ENCODE results near the gene B9D2.
"Not testable (repeated sequence)": the region's sequence is repeated elsewhere in the genome, so short reads cannot be mapped to it uniquely, and the experiment has no call there.

The B9D2 gene

DNA sequence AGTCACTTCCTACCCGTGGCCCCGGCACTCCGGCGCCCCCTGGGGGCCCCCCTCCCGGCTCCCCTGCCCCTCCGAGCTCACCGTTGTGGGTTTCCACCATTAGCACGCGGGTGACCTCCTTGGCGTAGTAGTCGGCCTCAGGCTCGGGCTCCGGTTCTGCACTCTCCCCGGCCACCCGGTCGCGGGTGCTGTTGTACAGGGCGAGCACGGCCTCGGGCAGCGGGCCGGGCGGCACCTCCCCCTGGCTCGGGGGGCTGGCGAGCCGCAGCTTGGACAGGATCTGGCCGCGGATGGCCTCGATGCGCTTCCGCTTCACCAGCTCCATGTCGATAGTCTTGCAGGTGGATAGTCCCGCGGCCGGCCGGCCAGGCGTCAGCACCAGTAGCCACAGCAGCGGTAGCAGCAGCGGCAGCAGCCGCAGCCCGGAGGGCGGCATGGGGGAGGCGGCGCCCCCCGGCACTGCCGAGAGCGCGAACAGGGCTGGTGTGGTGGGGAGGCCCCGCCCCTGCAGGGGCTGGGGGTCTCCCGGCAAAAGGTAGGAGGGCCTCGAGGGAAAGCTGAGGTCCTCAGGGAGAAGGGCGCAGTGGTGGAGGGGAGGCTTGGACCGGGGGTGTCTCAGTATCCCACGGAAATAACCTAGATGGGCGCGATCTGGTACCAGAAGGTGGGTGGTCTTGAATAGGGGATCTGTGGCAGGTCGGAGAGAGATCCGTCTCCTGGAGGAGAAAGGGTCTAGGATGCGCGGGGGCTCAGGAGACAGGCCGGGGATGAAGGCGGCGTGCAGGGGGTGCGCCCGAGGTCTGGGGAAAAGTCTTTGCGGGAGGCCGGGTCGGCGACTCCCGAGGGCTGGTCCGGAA lies 11.1 kb downstream of the B9D2 start:
- H3K9me3 ChIP-seq (replicated peaks; ENCODE audit: low read length): no peaks in the 10 kb centered on the region
- H3K4me3 ChIP-seq (ENCODE audit: low read length): peak overlapping the region; percentile 94
- peak overlapping the region; percentile 88 for H3K4me2 ChIP-seq (ENCODE audit: low read length)
- no peaks in the 10 kb centered on the region for H3K27me3 ChIP-seq (ENCODE audit: control insufficient read depth, insufficient read depth, low read length)
- H3K4me1 ChIP-seq (ENCODE audit: control insufficient read depth, insufficient read depth, low read length): peaks cover 10% of the 10 kb centered on the region
- peaks cover 14% of the 10 kb centered on the region for H3K36me3 ChIP-seq (ENCODE audit: insufficient read depth, low read length)
- peak overlapping the region; percentile 86 for H3K9ac ChIP-seq (ENCODE audit: low read depth, low read length)

- H3K4me3 ChIP-seq (ENCODE audit: low read length): peak overlapping the region; percentile 94
- H3K4me1 ChIP-seq (ENCODE audit: control insufficient read depth, insufficient read depth, low read length): peaks cover 10% of the 10 kb centered on the region
Measured at GRCh38 chr19:41352279-41352608, 11.7 kb downstream of the B9D2 start.

DNA sequence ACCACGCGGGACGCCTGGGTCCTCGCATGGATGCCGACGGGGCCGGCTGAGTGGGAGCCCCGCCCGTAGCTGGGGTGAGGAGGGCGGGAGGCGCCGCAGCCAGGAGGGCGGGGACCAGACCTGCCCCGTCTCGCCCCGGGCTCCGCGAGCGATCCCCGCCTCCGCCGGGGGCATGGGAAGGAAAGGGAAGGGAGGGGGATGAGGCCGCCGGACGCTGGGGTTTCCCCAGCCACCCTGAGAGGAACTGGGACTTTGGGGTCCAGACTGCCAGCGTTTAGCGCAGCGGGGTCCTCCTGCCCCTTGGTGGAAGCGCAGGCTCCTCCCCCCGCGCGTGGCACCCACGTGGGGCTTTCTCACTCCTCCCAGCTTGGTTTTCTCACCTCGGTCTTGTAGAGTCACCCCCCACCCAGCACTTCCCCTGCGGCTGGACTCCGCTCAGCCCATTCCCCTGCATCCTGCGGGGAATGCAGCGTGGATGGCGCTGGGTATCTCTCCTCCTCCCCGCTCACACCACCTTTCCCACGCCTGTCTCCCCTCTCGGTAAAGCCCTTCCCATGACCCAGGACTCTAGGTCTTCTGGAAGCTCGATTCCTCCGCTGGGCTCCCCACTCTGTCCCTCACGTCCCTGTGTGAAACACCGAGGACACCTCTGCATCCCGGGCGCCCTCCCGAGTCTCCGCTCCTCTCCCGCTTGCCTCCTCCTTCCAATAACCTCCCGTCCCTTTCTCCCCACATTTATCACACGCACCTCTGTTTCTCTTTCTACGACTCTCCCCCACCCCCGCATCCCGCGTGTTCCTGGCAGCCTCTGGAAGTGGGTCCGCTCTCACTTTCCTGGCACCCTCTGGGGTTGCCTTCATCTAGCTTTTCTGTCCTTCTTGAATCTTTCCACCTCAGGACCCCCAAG lies 12.4 kb downstream of the B9D2 start:
- peak overlapping the region; percentile 94 for H3K4me3 ChIP-seq (ENCODE audit: low read length)
- H3K9me3 ChIP-seq (replicated peaks; ENCODE audit: low read length): no peaks in the 10 kb centered on the region
- peak overlapping the region; percentile 86 for H3K9ac ChIP-seq (ENCODE audit: low read depth, low read length)
- no peaks in the 10 kb centered on the region for H3K27me3 ChIP-seq (ENCODE audit: control insufficient read depth, insufficient read depth, low read length)
- H3K4me2 ChIP-seq (ENCODE audit: low read length): peak overlapping the region; percentile 88
- H3K36me3 ChIP-seq (ENCODE audit: insufficient read depth, low read length): peaks cover 14% of the 10 kb centered on the region
- peaks cover 10% of the 10 kb centered on the region for H3K4me1 ChIP-seq (ENCODE audit: control insufficient read depth, insufficient read depth, low read length)

More at GRCh38 chr19:41352279-41352608, 11.7 kb downstream of the B9D2 start:
- peak overlapping the region; percentile 88 for H3K4me2 ChIP-seq (ENCODE audit: low read length)
- H3K9me3 ChIP-seq (replicated peaks; ENCODE audit: low read length): no peaks in the 10 kb centered on the region
- H3K9ac ChIP-seq (ENCODE audit: low read depth, low read length): peak overlapping the region; percentile 86
- H3K27me3 ChIP-seq (ENCODE audit: control insufficient read depth, insufficient read depth, low read length): no peaks in the 10 kb centered on the region
- peaks cover 14% of the 10 kb centered on the region for H3K36me3 ChIP-seq (ENCODE audit: insufficient read depth, low read length)

DNA sequence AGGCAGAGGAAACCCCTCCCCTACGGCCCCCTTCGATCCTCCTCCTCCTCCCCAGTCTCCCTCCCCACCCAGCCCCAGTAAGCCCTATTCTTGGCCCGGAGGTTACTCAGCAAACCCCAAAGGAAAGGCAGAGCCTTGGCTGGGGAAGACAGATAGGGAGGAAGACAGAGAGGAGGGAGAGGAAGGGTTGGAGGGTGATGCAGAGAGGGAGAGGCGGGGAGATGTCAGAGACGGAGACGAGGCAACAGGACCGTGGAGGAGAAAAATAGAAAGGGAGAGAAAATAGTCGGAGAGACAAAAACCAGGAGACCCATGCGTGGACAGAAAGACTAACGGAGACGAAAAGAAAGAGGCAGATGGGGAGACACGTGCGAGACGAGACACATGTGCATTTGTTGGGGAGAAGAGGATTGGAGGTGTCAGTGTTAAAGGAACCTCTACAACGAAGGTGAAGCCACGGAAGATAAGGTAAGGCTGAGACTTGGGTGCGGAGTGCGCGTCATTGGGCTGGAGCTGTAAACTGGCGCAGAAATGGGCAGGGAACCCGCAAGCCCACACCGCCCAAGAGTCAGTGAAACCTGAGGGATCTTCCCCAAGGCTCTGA lies 13.1 kb downstream of the B9D2 start:
- Histone ChIP-seq H3K9me3 (replicated peaks; ENCODE audit: low read length) (no peaks in the 10 kb centered on the region), H3K4me1 (ENCODE audit: control insufficient read depth, insufficient read depth, low read length) (peaks cover 10% of the 10 kb centered on the region)

DNA sequence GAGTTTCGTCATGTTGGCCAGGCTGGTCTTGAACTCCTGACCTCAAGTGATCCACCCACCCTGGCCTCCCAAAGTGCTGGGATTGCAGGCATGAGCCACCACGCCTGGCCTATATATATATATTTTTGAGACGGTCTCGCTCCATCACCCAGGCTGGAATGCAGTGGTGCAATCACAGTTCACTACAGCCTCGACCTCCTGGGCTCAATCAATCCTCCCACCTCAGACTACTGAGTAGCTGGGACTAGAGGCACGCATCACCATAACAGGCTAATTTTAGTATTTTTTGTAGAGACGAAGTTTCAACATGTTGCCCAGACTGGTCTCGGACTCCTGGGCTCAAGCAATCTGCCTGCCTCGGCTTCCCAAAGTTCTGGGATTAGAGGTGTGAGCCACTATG lies 17.0 kb downstream of the B9D2 start:
- not testable (repeated sequence) for H3K4me1 ChIP-seq (ENCODE audit: control insufficient read depth, insufficient read depth, low read length)

More for the DNA sequence above, 13.1 kb downstream of the B9D2 start:
- Histone ChIP-seq H3K36me3 (ENCODE audit: insufficient read depth, low read length) (peaks cover 21% of the 10 kb centered on the region), H3K4me2 (ENCODE audit: low read length) (peak overlapping the region; percentile 88), H3K9ac (ENCODE audit: low read depth, low read length) (peak overlapping the region; percentile 86), H3K27me3 (ENCODE audit: control insufficient read depth, insufficient read depth, low read length) (no peaks in the 10 kb centered on the region), H3K4me3 (ENCODE audit: low read length) (peak overlapping the region; percentile 94)

GRCh38 chr19:41344162-41344561 lies 19.8 kb downstream of the B9D2 start:
- Histone ChIP-seq H3K9ac (ENCODE audit: low read depth, low read length) (no peak overlapping the region), H3K36me3 (ENCODE audit: insufficient read depth, low read length) (peaks cover 48% of the 10 kb centered on the region), H3K4me3 (ENCODE audit: low read length) (no peak overlapping the region), H3K27me3 (ENCODE audit: control insufficient read depth, insufficient read depth, low read length) (no peaks in the 10 kb centered on the region), H3K9me3 (replicated peaks; ENCODE audit: low read length) (no peaks in the 10 kb centered on the region), H3K4me1 (ENCODE audit: control insufficient read depth, insufficient read depth, low read length) (no peaks in the 10 kb centered on the region), H3K4me2 (ENCODE audit: low read length) (no peak overlapping the region)

More for the DNA sequence above, 17.0 kb downstream of the B9D2 start:
- not testable (repeated sequence) for H3K9me3 ChIP-seq (replicated peaks; ENCODE audit: low read length); H3K27me3 ChIP-seq (ENCODE audit: control insufficient read depth, insufficient read depth, low read length); H3K4me3 ChIP-seq (ENCODE audit: low read length); H3K9ac ChIP-seq (ENCODE audit: low read depth, low read length); H3K4me2 ChIP-seq (ENCODE audit: low read length)
- peaks cover 42% of the 10 kb centered on the region for H3K36me3 ChIP-seq (ENCODE audit: insufficient read depth, low read length)

GRCh38 chr19:41341669-41342490 lies 22.1 kb downstream of the B9D2 start:
- no peaks in the 10 kb centered on the region for H3K4me1 ChIP-seq (ENCODE audit: control insufficient read depth, insufficient read depth, low read length)
- H3K9ac ChIP-seq (ENCODE audit: low read depth, low read length): no peak overlapping the region
- no peaks in the 10 kb centered on the region for H3K27me3 ChIP-seq (ENCODE audit: control insufficient read depth, insufficient read depth, low read length)
- peaks cover 39% of the 10 kb centered on the region for H3K36me3 ChIP-seq (ENCODE audit: insufficient read depth, low read length)
- no peak overlapping the region for H3K4me2 ChIP-seq (ENCODE audit: low read length)
- no peak overlapping the region for H3K4me3 ChIP-seq (ENCODE audit: low read length)
- no peaks in the 10 kb centered on the region for H3K9me3 ChIP-seq (replicated peaks; ENCODE audit: low read length)

DNA sequence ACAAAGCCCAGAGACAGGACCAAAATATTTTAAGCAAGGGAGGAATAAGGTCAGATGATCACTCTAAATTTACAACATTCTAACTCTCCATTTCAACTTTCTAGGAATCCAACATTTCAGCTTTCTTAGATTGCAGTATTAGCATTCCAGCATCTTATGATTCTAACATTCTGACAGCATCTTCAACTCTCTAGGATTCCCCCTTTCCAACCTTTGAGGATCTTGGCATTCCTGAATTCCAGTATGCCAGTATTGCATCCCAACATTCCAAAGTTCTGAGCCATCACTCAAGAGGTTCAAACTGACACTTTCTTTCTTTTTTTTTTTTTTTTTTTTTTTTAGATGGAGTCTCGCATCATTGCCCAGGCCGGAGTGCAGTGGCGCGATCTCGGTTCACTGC lies 24.0 kb downstream of the B9D2 start:
- Histone ChIP-seq H3K4me3 (ENCODE audit: low read length) (no peak overlapping the region), H3K4me2 (ENCODE audit: low read length) (no peak overlapping the region), H3K27me3 (ENCODE audit: control insufficient read depth, insufficient read depth, low read length) (no peaks in the 10 kb centered on the region), H3K9me3 (replicated peaks; ENCODE audit: low read length) (no peaks in the 10 kb centered on the region), H3K9ac (ENCODE audit: low read depth, low read length) (no peak overlapping the region), H3K4me1 (ENCODE audit: control insufficient read depth, insufficient read depth, low read length) (no peaks in the 10 kb centered on the region), H3K36me3 (ENCODE audit: insufficient read depth, low read length) (peaks cover 43% of the 10 kb centered on the region)

GRCh38 chr19:41335467-41335866 lies 28.5 kb downstream of the B9D2 start:
- Histone ChIP-seq H3K4me1 (ENCODE audit: control insufficient read depth, insufficient read depth, low read length) (no peaks in the 10 kb centered on the region), H3K27me3 (ENCODE audit: control insufficient read depth, insufficient read depth, low read length) (no peaks in the 10 kb centered on the region), H3K9me3 (replicated peaks; ENCODE audit: low read length) (no peaks in the 10 kb centered on the region), H3K4me3 (ENCODE audit: low read length) (no peak overlapping the region), H3K4me2 (ENCODE audit: low read length) (no peak overlapping the region), H3K36me3 (ENCODE audit: insufficient read depth, low read length) (peaks cover 32% of the 10 kb centered on the region), H3K9ac (ENCODE audit: low read depth, low read length) (no peak overlapping the region)

DNA sequence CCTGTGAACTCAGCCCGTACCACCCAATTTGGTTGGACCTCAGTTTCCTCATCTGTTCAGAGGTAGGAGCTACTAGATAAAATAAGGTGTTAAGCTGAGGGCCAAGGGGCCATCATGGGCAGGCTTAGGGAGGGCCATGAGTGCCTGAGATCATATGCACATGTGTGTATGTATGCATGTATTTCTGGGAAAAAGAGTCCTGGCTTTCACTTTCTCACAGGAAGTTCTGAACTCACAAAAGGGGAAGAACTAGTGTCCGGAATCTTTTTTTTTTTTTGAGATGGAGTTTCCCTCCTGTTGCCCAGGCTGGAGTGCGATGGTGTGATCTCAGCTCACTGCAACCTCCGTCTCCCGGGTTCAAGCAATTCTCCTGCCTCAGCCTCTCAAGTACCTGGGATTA lies 29.2 kb downstream of the B9D2 start:
- H3K36me3 ChIP-seq (ENCODE audit: insufficient read depth, low read length): peaks cover 34% of the 10 kb centered on the region
- H3K9me3 ChIP-seq (replicated peaks; ENCODE audit: low read length): no peaks in the 10 kb centered on the region
- H3K9ac ChIP-seq (ENCODE audit: low read depth, low read length): no peak overlapping the region
- H3K4me2 ChIP-seq (ENCODE audit: low read length): no peak overlapping the region
- no peaks in the 10 kb centered on the region for H3K27me3 ChIP-seq (ENCODE audit: control insufficient read depth, insufficient read depth, low read length)
- no peak overlapping the region for H3K4me3 ChIP-seq (ENCODE audit: low read length)
- no peaks in the 10 kb centered on the region for H3K4me1 ChIP-seq (ENCODE audit: control insufficient read depth, insufficient read depth, low read length)
